ENCODE results near the gene BICRAL. TPM values are rescaled to one million over a fixed set of nuclear protein-coding genes. Genes with fewer than 3 reads are reported as not detected.

BICRAL gene
- total RNA-seq, 2 donors from 2014 or later: 11.6 to 14.9 TPM

- no peak overlapping the region for H3K4me3 Mint-ChIP-seq
- Histone ChIP-seq H3K9ac (ENCODE audit: extremely low read depth, low read length, poor library complexity, severe bottlenecking) (no peak overlapping the region), H3K4me1 (ENCODE audit: control insufficient read depth, insufficient read depth, low read length) (no peaks in the 10 kb centered on the region), H3K36me3 (ENCODE audit: control insufficient read depth, insufficient read depth, low read length) (no peaks in the 10 kb centered on the region), H3K4me3 (ENCODE audit: low read length) (no peak overlapping the region), H3K27ac (ENCODE audit: low read depth, low read length) (no peak overlapping the region), H3K9me3 (ENCODE audit: control insufficient read depth, low read length) (no peaks in the 10 kb centered on the region), H3K27me3 (ENCODE audit: control insufficient read depth, insufficient read depth, low read length, poor library complexity, severe bottlenecking) (no peaks in the 10 kb centered on the region)
- no peaks in the 10 kb centered on the region for H3K27me3 Mint-ChIP-seq (ENCODE audit: insufficient read depth)
- TF ChIP-seq CTCF (conservative IDR thresholded peaks at IDR 0.05): no peak
- H3K9me3 Mint-ChIP-seq: no peaks in the 10 kb centered on the region
- WGBS, 2 experiments (ENCODE audit: insufficient coverage in 1 of 2, insufficient read length in 1 of 2): 82 to 95% methylated on average over 2 to 4 of the region's 4 CpGs
- no peak for DNase-seq
- peaks cover 21% of the 10 kb centered on the region for H3K36me3 Mint-ChIP-seq (ENCODE audit: low read depth)
- H3K27ac Mint-ChIP-seq: no peak overlapping the region
- H3K4me1 Mint-ChIP-seq: no peaks in the 10 kb centered on the region
Measured at GRCh38 chr6:42848700-42849099, 66.8 kb downstream of the BICRAL start.

- Mint-ChIP-seq H3K9me3 (no peaks in the 10 kb centered on the region), H3K27me3 (ENCODE audit: insufficient read depth) (no peaks in the 10 kb centered on the region), H3K4me3 (no peak overlapping the region), H3K36me3 (ENCODE audit: low read depth) (peaks cover 25% of the 10 kb centered on the region), H3K4me1 (no peaks in the 10 kb centered on the region), H3K27ac (no peak overlapping the region)
- H3K9me3 ChIP-seq (ENCODE audit: control insufficient read depth, low read length): no peaks in the 10 kb centered on the region
- H3K4me1 ChIP-seq (ENCODE audit: control insufficient read depth, insufficient read depth, low read length): no peaks in the 10 kb centered on the region
- no peak overlapping the region for H3K4me3 ChIP-seq (ENCODE audit: low read length)
- no peak overlapping the region for H3K27ac ChIP-seq (ENCODE audit: low read depth, low read length)
- no peak for TF ChIP-seq CTCF (conservative IDR thresholded peaks at IDR 0.05)
- H3K27me3 ChIP-seq (ENCODE audit: control insufficient read depth, insufficient read depth, low read length, poor library complexity, severe bottlenecking): no peaks in the 10 kb centered on the region
- 86 to 90% methylated on average over 2 of the region's 2 CpGs for WGBS, 2 experiments (ENCODE audit: insufficient coverage in 1 of 2, insufficient read length in 1 of 2)
- no peak for DNase-seq
- no peak overlapping the region for H3K9ac ChIP-seq (ENCODE audit: extremely low read depth, low read length, poor library complexity, severe bottlenecking)
- H3K36me3 ChIP-seq (ENCODE audit: control insufficient read depth, insufficient read depth, low read length): peaks cover 15% of the 10 kb centered on the region
Measured at GRCh38 chr6:42851599-42851998, 69.7 kb downstream of the BICRAL start.

GRCh38 chr6:42860036-42860435, 78.2 kb downstream of the BICRAL start:
- no peaks in the 10 kb centered on the region for H3K4me1 Mint-ChIP-seq
- H3K9ac ChIP-seq (ENCODE audit: extremely low read depth, low read length, poor library complexity, severe bottlenecking): no peak overlapping the region
- no peak overlapping the region for H3K27ac ChIP-seq (ENCODE audit: low read depth, low read length)
- no peaks in the 10 kb centered on the region for H3K27me3 Mint-ChIP-seq (ENCODE audit: insufficient read depth)
- H3K36me3 Mint-ChIP-seq (ENCODE audit: low read depth): peaks cover 48% of the 10 kb centered on the region
- WGBS, 2 experiments (ENCODE audit: insufficient coverage in 1 of 2, insufficient read length in 1 of 2): 93% methylated on average over 1 of the region's 1 CpG; no CpG with 5 or more reads in 1 of the 2 experiments
- H3K4me3 Mint-ChIP-seq: no peak overlapping the region
- peaks cover 42% of the 10 kb centered on the region for H3K36me3 ChIP-seq (ENCODE audit: control insufficient read depth, insufficient read depth, low read length)
- DNase-seq: no peak
- no peaks in the 10 kb centered on the region for H3K9me3 ChIP-seq (ENCODE audit: control insufficient read depth, low read length)
- no peak for TF ChIP-seq CTCF (conservative IDR thresholded peaks at IDR 0.05)
- H3K9me3 Mint-ChIP-seq: no peaks in the 10 kb centered on the region
- no peak overlapping the region for H3K27ac Mint-ChIP-seq
- no peaks in the 10 kb centered on the region for H3K27me3 ChIP-seq (ENCODE audit: control insufficient read depth, insufficient read depth, low read length, poor library complexity, severe bottlenecking)
- H3K4me3 ChIP-seq (ENCODE audit: low read length): no peak overlapping the region
- no peaks in the 10 kb centered on the region for H3K4me1 ChIP-seq (ENCODE audit: control insufficient read depth, insufficient read depth, low read length)

All from endodermal cell (in vitro differentiated cells).